K562 (cell line): ENCODE data around the gene ZMYND8. TPM values are rescaled to one million over a fixed set of nuclear protein-coding genes. Genes with fewer than 3 reads are reported as not detected.

Experiments
- ATAC-seq: fragments of 200-7000 bp; cut with Tn5 transposase; 3 replicates; pipeline ENCODE4 v1.9.1; 2020; ENCODE audit warnings: moderate library complexity
- BruUV-seq: library from RNA; stranded (reverse); fragments of 400-500 nt; replicated peaks from 2 replicates; lab custom pipeline; 2021; lab: Mats Ljungman, UMichigan
- CTCF ChIA-PET: fragments of 300-600 bp; formaldehyde crosslinking; extraction: SDS; loops from one replicate; lab custom pipeline; 2021; ENCODE audit warnings: low intra/inter-chr PET ratio; lab: Yijun Ruan, JAX
- POLR2A ChIA-PET: fragments of 300-600, 350-650 bp; sonication (Branson Sonifier 250); formaldehyde crosslinking; extraction: SDS; loops from one replicate; lab custom pipeline; 2021; ENCODE audit warnings: antibody characterized with exemption, inconsistent platforms; lab: Yijun Ruan, JAX
- DNase-seq, 4 experiments: peaks; one replicate each; pipeline versions ENCODE4 v3.0.0 to v3.0.0-alpha.2; 2011 to 2018; ENCODE audit warnings: low spot score in 3 of 4, mixed read lengths in 3 of 4; ENCODE audit errors: extremely low read depth in 1 of 4
- FAIRE-seq: peaks from 2 replicates; lab custom pipeline; 2011; peaks lifted over from hg19 to GRCh38; lab: Jason Lieb, UNC
- H2AFZ ChIP-seq: 2 replicates; pipeline ENCODE4 v1.6.0; 2011; ENCODE audit warnings: low read depth, low read length, control low read depth, inconsistent platforms
- H3K27ac ChIP-seq: fragments of 200-600 bp; 3 replicates; pipeline ENCODE4 v1.8.0; 2011; ENCODE audit warnings: low read depth, mild to moderate bottlenecking, control low read depth, inconsistent platforms, low read length, moderate library complexity, mixed read lengths; ENCODE audit errors: extremely low read depth
- H3K27me3 ChIP-seq, 2 experiments: fragments of 300-600 bp in 1 of 2; 2 replicates in 1 of 2; 3 replicates in 1 of 2; pipeline versions ENCODE4 v1.6.0 to v1.8.0; 2011; ENCODE audit warnings: inconsistent platforms in 2 of 2, low read length in 2 of 2, mild to moderate bottlenecking in 1 of 2, mixed read lengths in 1 of 2, moderate library complexity in 1 of 2; ENCODE audit not compliant: control insufficient read depth in 2 of 2, insufficient read depth in 2 of 2
- H3K36me3 ChIP-seq: fragments of 300-600 bp; 3 replicates; pipeline ENCODE4 v1.8.0; 2011; ENCODE audit warnings: mild to moderate bottlenecking, low read length, inconsistent platforms; ENCODE audit not compliant: control insufficient read depth, insufficient read depth
- H3K4me1 ChIP-seq, 2 experiments: fragments of 200-600 bp in 1 of 2; replicated peaks in 1 of 2; 2 replicates in 1 of 2; 3 replicates in 1 of 2; pipeline versions ENCODE4 v1.5.1 to v1.8.0; 2011; ENCODE audit warnings: inconsistent platforms in 2 of 2, low read length in 2 of 2, mild to moderate bottlenecking in 1 of 2, mixed read lengths in 1 of 2, moderate library complexity in 1 of 2; ENCODE audit not compliant: control insufficient read depth in 2 of 2, insufficient read depth in 2 of 2
- H3K4me2 ChIP-seq: 2 replicates; pipeline ENCODE4 v1.6.1; 2011; ENCODE audit warnings: low read length, control low read depth, inconsistent platforms, mixed read lengths; ENCODE audit not compliant: insufficient read depth
- H3K4me3 ChIP-seq: fragments of 200-600 bp; sonication (generic), shearing (Covaris generic); 2 replicates; pipeline ENCODE4 v1.5.1; 2016; ENCODE audit warnings: control low read depth, inconsistent platforms
- H3K79me2 ChIP-seq: fragments of 200-600 bp; 3 replicates; pipeline ENCODE4 v1.8.0; 2011; ENCODE audit warnings: low read length, inconsistent platforms; ENCODE audit not compliant: control insufficient read depth, insufficient read depth
- H3K9ac ChIP-seq, 2 experiments: 2 replicates each; pipeline versions ENCODE4 v1.6.0 to v1.6.1; 2011; ENCODE audit warnings: low read depth in 2 of 2, low read length in 2 of 2, control low read depth in 1 of 2, inconsistent platforms in 1 of 2, mild to moderate bottlenecking in 1 of 2, mixed read lengths in 1 of 2; ENCODE audit not compliant: insufficient read depth in 1 of 2
- H3K9me1 ChIP-seq: one replicate; pipeline ENCODE4 v1.6.0; 2011; ENCODE audit warnings: inconsistent platforms, mild to moderate bottlenecking, low read length, moderate library complexity; ENCODE audit not compliant: control insufficient read depth, insufficient read depth
- H3K9me3 ChIP-seq: replicated peaks from 2 replicates; pipeline ENCODE4 v1.5.1; 2011; ENCODE audit warnings: low read depth, low read length, inconsistent platforms; ENCODE audit not compliant: control insufficient read depth, insufficient read depth
- H4K20me1 ChIP-seq: replicated peaks from 2 replicates; pipeline ENCODE4 v1.6.1; 2011; ENCODE audit warnings: low read length, inconsistent platforms, mixed read lengths; ENCODE audit not compliant: control insufficient read depth, insufficient read depth
- CHD4 ChIP-seq: fragments of 200-600 bp; sonication (generic); IDR thresholded peaks from 3 replicates; pipeline ENCODE4 v1.6.1; 2012; ENCODE audit warnings: low read depth, mild to moderate bottlenecking, mixed read lengths, low read length, inconsistent platforms; ENCODE audit not compliant: insufficient read depth, insufficient replicate concordance, poor library complexity, severe bottlenecking
- IFI16 ChIP-seq: fragments of 250-450 bp; sonication (Bioruptor Pico); IDR thresholded peaks from 2 replicates; pipeline ENCODE4 v2.1.2; 2022; ENCODE audit warnings: mild to moderate bottlenecking, inconsistent platforms
- SMC3 ChIP-seq: conservative IDR thresholded peaks from 2 replicates; pipeline ENCODE4 v1.6.1; 2011; ENCODE audit warnings: low read depth, low read length, improper control_type of control experiment; ENCODE audit not compliant: insufficient read depth
- WGBS: fragments of 100-300 bp; shearing (Covaris generic); methylation state at CpG from one replicate; pipeline ENCODE4 v1.1.6; 2016; ENCODE audit warnings: low coverage, mixed read lengths; ENCODE audit not compliant: insufficient coverage; ENCODE audit errors: missing lambda C conversion rate; 5-methylcytosine and 5-hydroxymethylcytosine counted together
- in situ Hi-C: fragments of 300-500 bp; cut with MboI; formaldehyde crosslinking; loops from 4 replicates; pipeline ENCODE4 v1.15.0; 2018; ENCODE audit warnings: inconsistent platforms, mixed read lengths
- intact Hi-C: fragments of 100-400 bp; cut with micrococcal nuclease; formaldehyde crosslinking; loops from 2 replicates; pipeline ENCODE4 v1.14.2; 2022
- polyA plus RNA-seq, 8 experiments: library from polyadenylated mRNA; depleted of rRNA in 4 of 8; stranded (reverse) in 5 of 8; unstranded in 3 of 8; fragments of >200 nt; fragmentation: Nextera tagmentation in 2 of 8; fragmentation: Illumina TruSeq in 1 of 8; extraction: Ambion mirVana in 2 of 8; extraction: Trizol in 1 of 8; gene quantifications; 2 replicates each; pipeline versions ENCODE4 v1.2.1 to v1.2.3, GENCODE V29; 2011 to 2014; ENCODE audit warnings: inconsistent platforms in 1 of 8, missing spikeins in 1 of 8
- total RNA-seq, 7 experiments: library from RNA; depleted of rRNA in 6 of 7; stranded (reverse); fragments of >200 nt in 6 of 7; fragmentation: Illumina TruSeq in 2 of 7; extraction: Trizol in 2 of 7; gene quantifications; 2 replicates each; pipeline versions ENCODE4 v1.2.1 to v1.2.3, GENCODE V29; 2011 to 2021; ENCODE audit warnings: low replicate concordance in 1 of 7
- TF ChIP-seq, protein P1 (sequence below), 2 experiments: IDR thresholded peaks in 1 of 2; conservative IDR thresholded peaks in 1 of 2; 2 replicates each; pipeline ENCODE4 v1.6.1; 2016; ENCODE audit warnings: low read depth in 2 of 2, mild to moderate bottlenecking in 1 of 2, missing compliant biosample characterization in 1 of 2, missing genetic modification characterization in 1 of 2, moderate library complexity in 1 of 2
- TF ChIP-seq, protein P2 (sequence below): fragments of 450-650 bp; IDR thresholded peaks from 2 replicates; pipeline ENCODE4 v1.6.1; 2017; ENCODE audit warnings: antibody characterized with exemption, mild to moderate bottlenecking
- TF ChIP-seq, protein P3 (sequence below), 3 experiments: IDR thresholded peaks in 2 of 3; conservative IDR thresholded peaks in 1 of 3; 2 replicates each; pipeline ENCODE4 v1.5.1; 2011 to 2012; ENCODE audit warnings: low read length in 3 of 3, mild to moderate bottlenecking in 3 of 3, control low read depth in 2 of 3, improper control_type of control experiment in 1 of 3, inconsistent platforms in 1 of 3, low read depth in 1 of 3, mixed read lengths in 1 of 3, moderate library complexity in 1 of 3; ENCODE audit not compliant: insufficient read depth in 2 of 3

Gene ZMYND8
- total and polyA plus RNA-seq, 9 of the 15 experiments (the other 6 are each of a cell fraction or from before 2014, with no cell fraction given) = 31.8 to 148 (median 71.9) TPM

DNA sequence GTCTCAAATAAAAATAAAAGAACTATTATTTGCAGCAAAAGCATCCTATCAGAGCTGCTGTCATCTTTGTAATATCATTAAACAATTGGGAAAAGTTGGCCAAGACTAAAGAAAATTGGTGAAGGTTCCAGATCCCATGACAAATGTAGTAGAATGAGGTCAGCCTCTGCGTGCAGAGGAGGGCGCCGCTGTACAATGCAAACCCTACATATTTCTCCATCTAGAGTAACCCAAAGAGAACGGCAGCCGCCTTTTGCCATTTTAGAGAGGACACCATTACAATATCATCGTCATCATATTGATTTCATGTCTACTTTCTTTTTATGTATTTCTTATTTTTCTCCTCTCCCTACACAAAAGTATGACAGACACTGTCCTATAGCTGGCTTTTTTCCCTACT lies 59.5 kb downstream of the ZMYND8 start:
- H3K27ac ChIP-seq = no peak overlapping the region
- intact Hi-C loops = loop anchor here (1.0 kb wide), 1 partner anchor 87 kb away; no protein-coding TSS in a partner anchor
- H3K27me3 ChIP-seq = no peaks in the 10 kb centered on the region
- in situ Hi-C loops = no loop called here
- peaks cover 92% of the 10 kb centered on the region for H3K79me2 ChIP-seq
- no peak overlapping the region for H3K4me3 ChIP-seq
- H3K36me3 ChIP-seq = peaks cover 97% of the 10 kb centered on the region
- no peak overlapping the region for H2AFZ ChIP-seq
- H4K20me1 ChIP-seq = no peaks in the 10 kb centered on the region
- WGBS = 90% methylated on average over 6 of the region's 6 CpGs
- FAIRE-seq = no peak
- H3K4me2 ChIP-seq = no peak overlapping the region
- POLR2A ChIA-PET = interaction anchor here (0.6 to 1.0 kb wide), 6 partner anchors 28 to 691 kb away, joined by 3 to 4 read pairs (median 3); no protein-coding TSS in a partner anchor
- H3K9me3 ChIP-seq = no peaks in the 10 kb centered on the region
- peak in 1 of 4 experiments; percentile 41 for DNase-seq
- CTCF ChIA-PET = interaction anchor here (1.1 to 1.8 kb wide), 3 partner anchors 87 to 324 kb away, joined by 4 to 30 read pairs (median 6); no protein-coding TSS in a partner anchor
- H3K4me1 ChIP-seq = no peaks in the 10 kb centered on the region; a peak in 2 of 5 replicates
- no TSS peak for BruUV-seq
- peak; percentile 69 for ATAC-seq
- no peaks in the 10 kb centered on the region for H3K9me1 ChIP-seq
- H3K9ac ChIP-seq = no peak overlapping the region
- TF ChIP-seq, protein P1, sequence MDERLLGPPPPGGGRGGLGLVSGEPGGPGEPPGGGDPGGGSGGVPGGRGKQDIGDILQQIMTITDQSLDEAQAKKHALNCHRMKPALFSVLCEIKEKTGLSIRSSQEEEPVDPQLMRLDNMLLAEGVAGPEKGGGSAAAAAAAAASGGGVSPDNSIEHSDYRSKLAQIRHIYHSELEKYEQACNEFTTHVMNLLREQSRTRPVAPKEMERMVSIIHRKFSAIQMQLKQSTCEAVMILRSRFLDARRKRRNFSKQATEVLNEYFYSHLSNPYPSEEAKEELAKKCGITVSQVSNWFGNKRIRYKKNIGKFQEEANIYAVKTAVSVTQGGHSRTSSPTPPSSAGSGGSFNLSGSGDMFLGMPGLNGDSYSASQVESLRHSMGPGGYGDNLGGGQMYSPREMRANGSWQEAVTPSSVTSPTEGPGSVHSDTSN (CRISPR knock-in tag; IDR thresholded peaks at IDR 0.05; ENCODE audit: low read depth) = no peak
- TF ChIP-seq, protein P1 (tag; conservative IDR thresholded peaks at IDR 0.05; ENCODE audit: low read depth) = no peak
- TF ChIP-seq IFI16 (CRISPR knock-in tag) = no peak
- 0 out of 2 replicates have a peak, but pooled peaks have one; percentile 16 for TF ChIP-seq SMC3
- TF ChIP-seq, protein P2, sequence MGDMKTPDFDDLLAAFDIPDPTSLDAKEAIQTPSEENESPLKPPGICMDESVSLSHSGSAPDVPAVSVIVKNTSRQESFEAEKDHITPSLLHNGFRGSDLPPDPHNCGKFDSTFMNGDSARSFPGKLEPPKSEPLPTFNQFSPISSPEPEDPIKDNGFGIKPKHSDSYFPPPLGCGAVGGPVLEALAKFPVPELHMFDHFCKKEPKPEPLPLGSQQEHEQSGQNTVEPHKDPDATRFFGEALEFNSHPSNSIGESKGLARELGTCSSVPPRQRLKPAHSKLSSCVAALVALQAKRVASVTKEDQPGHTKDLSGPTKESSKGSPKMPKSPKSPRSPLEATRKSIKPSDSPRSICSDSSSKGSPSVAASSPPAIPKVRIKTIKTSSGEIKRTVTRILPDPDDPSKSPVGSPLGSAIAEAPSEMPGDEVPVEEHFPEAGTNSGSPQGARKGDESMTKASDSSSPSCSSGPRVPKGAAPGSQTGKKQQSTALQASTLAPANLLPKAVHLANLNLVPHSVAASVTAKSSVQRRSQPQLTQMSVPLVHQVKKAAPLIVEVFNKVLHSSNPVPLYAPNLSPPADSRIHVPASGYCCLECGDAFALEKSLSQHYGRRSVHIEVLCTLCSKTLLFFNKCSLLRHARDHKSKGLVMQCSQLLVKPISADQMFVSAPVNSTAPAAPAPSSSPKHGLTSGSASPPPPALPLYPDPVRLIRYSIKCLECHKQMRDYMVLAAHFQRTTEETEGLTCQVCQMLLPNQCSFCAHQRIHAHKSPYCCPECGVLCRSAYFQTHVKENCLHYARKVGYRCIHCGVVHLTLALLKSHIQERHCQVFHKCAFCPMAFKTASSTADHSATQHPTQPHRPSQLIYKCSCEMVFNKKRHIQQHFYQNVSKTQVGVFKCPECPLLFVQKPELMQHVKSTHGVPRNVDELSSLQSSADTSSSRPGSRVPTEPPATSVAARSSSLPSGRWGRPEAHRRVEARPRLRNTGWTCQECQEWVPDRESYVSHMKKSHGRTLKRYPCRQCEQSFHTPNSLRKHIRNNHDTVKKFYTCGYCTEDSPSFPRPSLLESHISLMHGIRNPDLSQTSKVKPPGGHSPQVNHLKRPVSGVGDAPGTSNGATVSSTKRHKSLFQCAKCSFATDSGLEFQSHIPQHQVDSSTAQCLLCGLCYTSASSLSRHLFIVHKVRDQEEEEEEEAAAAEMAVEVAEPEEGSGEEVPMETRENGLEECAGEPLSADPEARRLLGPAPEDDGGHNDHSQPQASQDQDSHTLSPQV = peak; percentile 33; the same call in 1 of the 2 replicates
- no peak for TF ChIP-seq CHD4
- TF ChIP-seq, protein P3, sequence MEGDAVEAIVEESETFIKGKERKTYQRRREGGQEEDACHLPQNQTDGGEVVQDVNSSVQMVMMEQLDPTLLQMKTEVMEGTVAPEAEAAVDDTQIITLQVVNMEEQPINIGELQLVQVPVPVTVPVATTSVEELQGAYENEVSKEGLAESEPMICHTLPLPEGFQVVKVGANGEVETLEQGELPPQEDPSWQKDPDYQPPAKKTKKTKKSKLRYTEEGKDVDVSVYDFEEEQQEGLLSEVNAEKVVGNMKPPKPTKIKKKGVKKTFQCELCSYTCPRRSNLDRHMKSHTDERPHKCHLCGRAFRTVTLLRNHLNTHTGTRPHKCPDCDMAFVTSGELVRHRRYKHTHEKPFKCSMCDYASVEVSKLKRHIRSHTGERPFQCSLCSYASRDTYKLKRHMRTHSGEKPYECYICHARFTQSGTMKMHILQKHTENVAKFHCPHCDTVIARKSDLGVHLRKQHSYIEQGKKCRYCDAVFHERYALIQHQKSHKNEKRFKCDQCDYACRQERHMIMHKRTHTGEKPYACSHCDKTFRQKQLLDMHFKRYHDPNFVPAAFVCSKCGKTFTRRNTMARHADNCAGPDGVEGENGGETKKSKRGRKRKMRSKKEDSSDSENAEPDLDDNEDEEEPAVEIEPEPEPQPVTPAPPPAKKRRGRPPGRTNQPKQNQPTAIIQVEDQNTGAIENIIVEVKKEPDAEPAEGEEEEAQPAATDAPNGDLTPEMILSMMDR (IDR thresholded peaks at IDR 0.05 in 2 of 3, conservative IDR thresholded peaks at IDR 0.05 in 1 of 3; ENCODE audit: insufficient read depth in 2 of 3, low read depth in 1 of 3, low read length in 3 of 3) = peak; percentile 46 to 58 (median 57); a peak in 4 of 6 replicates
